GM12891 (cell line): Measurements from ENCODE around the gene SMG6.
A peak's percentile ranks its signal among the peaks of the same experiment; 100 is the strongest.

ENCODE experiments used
- DNase-seq: peaks from one replicate; pipeline ENCODE4 v3.0.0; 2011; ENCODE audit warnings: low spot score; ENCODE audit not compliant: insufficient read length
- FAIRE-seq: peaks from 2 replicates; lab custom pipeline; 2011; peaks lifted over from hg19 to GRCh38; lab: Jason Lieb, UNC
- PAX5 ChIP-seq: IDR thresholded peaks from 2 replicates; pipeline ENCODE4 v1.6.1; 2011; ENCODE audit warnings: low read length, moderate library complexity, mild to moderate bottlenecking; ENCODE audit not compliant: insufficient read depth, severe bottlenecking
- POLR2A ChIP-seq: IDR thresholded peaks from 2 replicates; pipeline ENCODE4 v1.6.1; 2011; ENCODE audit warnings: low read depth, low read length, control low read depth
- POLR2AphosphoS5 ChIP-seq: IDR thresholded peaks from 2 replicates; pipeline ENCODE4 v1.6.1; 2011; ENCODE audit warnings: low read depth, low read length, control low read depth
- POU2F2 ChIP-seq: IDR thresholded peaks from 2 replicates; pipeline ENCODE4 v1.6.1; 2011; ENCODE audit warnings: low read depth, mild to moderate bottlenecking, control low read depth, low read length, moderate library complexity
- SPI1 ChIP-seq: IDR thresholded peaks from 2 replicates; pipeline ENCODE4 v1.6.1; 2011; ENCODE audit warnings: low read depth, low read length, control low read depth
- TAF1 ChIP-seq: IDR thresholded peaks from 2 replicates; pipeline ENCODE4 v1.6.1; 2011; ENCODE audit warnings: low read depth, low read length, control low read depth

SMG6 gene

DNA sequence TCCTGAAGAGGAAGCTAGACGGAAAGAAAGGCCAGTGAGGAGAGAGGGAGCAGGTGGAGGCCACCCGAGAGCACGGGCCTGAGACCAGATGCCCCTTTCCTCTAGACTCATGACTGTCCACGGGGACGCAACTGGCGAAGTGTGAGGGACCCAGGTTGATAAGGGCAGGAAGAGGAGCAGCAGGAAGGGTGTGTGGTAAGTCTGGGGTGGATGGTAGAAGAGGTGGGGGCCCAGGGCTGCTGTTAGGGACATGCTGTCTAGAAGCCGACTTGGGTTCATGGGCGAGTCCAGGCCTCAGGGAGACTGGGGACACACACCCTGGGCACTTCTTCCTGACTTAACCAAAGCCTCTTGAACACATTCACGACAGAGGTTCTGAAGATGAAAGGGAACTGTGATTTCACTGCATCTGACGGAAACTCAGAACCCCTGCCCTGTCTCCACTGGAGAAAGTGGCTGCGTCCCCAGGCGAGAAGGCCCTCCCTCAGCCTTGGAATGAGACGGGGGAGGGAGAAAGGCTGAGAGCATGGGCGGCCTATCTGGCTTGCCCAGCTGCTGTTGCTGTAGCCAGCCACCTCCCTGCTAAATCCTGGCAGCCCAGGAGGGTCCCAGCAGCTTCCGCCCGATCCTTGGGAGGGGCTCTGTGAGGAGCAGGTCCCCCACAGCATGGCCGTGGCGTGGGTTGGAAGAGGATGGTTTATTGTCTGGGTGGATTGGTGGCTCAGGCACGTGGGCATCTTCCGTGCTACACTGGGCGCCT, 242.7 kb downstream of the SMG6 start:
- DNase-seq = no peak
- peak; percentile 41 for FAIRE-seq
- TF ChIP-seq POLR2AphosphoS5 (peak; percentile 80), PAX5 (no peak), TAF1 (no peak), POU2F2 (peak; percentile 49; the same call in 1 of the 2 replicates), POLR2A (peak; percentile 83)

DNA sequence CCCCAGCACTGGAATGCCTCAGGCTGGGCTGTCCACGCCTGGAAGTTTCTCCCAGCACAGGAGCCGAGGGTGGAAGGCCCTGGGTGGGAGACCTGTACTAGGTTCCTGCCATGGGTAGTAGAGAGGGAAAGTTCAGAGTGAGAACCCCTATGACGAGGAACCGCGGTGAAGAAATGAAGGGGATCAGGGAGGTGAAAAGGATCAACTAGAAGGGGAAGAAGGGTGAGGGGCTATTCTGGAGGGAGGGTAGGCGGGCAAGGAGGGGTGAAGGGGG, 243.3 kb downstream of the SMG6 start:
- no peak for DNase-seq
- FAIRE-seq = no peak
- TF ChIP-seq POLR2AphosphoS5 (no peak; the same call in 1 of the 2 replicates), SPI1 (no peak)

DNA sequence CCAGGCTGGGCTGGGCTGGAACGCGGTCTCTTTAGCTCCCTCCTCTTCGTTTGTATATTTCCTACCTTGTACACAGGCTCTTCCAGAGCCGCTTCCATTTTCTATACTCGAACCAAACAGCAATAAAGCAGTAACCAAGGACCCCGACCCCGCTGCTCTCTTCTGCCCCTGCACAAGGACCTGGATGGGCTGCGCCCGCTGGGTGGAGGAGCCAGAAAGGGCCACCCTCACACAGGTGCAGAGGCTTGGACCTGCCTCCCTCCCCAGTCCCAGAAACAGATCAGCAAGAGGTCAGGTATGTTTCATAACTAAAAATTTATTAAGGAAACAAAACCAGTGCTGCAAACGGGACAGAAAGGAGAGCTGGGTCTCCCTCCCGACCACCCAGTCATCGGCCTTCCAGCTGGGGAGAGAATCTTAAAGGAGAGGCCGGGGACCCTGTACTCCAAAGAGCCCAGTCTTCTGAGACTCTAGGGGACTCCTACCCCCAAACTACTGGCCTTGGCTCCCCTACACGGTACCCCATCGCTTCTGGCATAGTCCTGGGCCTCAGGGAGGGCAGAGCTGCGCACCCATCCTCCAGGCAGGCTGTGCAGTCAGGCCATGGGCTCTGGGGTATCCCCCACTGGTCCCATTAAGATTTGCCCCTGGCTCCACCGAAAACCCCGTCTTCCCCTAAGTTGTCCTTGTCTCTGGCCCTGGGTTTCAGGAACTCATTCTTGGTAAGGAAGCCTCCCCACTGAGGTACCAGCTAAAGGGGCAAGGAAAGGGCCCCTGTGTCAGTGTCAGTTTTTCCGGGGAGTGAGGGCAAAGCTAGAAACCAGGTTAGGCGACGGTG, 243.8 kb downstream of the SMG6 start:
- no peak for DNase-seq
- no peak for TF ChIP-seq PAX5
- no peak; the same call in none of the 2 replicates for TF ChIP-seq POLR2A
- no peak for TF ChIP-seq SPI1
- no peak; the same call in none of the 2 replicates for TF ChIP-seq POLR2AphosphoS5
- TF ChIP-seq TAF1 = no peak
- TF ChIP-seq POU2F2 = no peak
- no peak for FAIRE-seq

DNA sequence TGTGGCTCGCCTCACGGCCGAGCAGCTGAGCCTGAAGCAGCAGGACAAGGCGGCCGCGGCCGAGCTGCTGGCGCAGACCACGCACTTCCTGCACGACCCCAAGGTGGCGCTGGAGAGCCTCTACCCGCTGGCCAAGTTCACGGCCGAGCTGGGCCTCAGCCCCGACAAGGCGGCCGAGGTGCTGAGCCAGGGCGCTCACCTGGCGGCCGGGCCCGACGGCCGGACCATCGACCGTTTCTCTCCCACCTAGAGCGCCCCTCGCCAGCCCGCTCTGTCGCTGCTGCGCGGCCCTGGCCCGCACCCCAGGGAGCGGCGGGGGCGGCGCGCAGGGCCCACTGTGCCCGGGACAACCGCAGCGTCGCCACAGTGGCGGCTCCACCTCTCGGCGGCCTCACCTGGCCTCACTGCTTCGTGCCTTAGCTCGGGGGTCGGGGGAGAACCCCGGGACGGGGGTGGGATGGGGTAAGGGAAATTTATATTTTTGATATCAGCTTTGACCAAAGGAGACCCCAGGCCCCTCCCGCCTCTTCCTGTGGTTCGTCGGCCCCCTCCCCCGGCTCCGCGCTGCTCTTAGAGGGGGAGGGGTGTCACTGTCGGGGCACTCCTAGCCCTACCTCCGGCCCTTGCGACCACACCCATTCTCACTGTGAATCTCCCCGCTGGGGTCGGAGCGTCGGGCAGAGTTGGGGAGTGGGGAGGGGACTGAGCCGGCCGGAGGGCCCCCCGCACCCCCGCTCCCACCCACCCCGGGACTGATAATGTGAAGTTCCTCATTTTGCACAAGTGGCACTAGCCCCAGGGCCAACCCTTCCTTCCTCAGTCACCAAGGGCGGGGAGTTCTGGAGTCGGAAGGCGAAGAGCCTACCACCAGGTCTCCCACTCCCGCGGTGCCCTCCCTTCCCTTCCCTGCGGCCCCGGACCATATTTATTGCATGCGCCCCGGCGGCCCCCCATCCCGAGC, 244.7 kb downstream of the SMG6 start:
- TF ChIP-seq TAF1 (no peak), POLR2A (0 out of 2 replicates have a peak, but pooled peaks have one; percentile 53), POLR2AphosphoS5 (peak; percentile 33), POU2F2 (peak; percentile 60; the same call in 1 of the 2 replicates), PAX5 (no peak), SPI1 (no peak)
- no peak for FAIRE-seq
- DNase-seq = peak; percentile 70

DNA sequence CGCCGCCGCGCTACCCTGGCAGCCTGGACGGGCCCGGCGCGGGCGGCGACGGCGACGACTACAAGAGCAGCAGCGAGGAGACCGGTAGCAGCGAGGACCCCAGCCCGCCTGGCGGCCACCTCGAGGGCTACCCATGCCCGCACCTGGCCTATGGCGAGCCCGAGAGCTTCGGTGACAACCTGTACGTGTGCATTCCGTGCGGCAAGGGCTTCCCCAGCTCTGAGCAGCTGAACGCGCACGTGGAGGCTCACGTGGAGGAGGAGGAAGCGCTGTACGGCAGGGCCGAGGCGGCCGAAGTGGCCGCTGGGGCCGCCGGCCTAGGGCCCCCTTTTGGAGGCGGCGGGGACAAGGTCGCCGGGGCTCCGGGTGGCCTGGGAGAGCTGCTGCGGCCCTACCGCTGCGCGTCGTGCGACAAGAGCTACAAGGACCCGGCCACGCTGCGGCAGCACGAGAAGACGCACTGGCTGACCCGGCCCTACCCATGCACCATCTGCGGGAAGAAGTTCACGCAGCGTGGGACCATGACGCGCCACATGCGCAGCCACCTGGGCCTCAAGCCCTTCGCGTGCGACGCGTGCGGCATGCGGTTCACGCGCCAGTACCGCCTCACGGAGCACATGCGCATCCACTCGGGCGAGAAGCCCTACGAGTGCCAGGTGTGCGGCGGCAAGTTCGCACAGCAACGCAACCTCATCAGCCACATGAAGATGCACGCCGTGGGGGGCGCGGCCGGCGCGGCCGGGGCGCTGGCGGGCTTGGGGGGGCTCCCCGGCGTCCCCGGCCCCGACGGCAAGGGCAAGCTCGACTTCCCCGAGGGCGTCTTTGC, 245.6 kb downstream of the SMG6 start:
- peak; percentile 97 for FAIRE-seq
- DNase-seq = no peak
- TF ChIP-seq TAF1 (no peak), POLR2AphosphoS5 (peak; percentile 51; the same call in 1 of the 2 replicates)

DNA sequence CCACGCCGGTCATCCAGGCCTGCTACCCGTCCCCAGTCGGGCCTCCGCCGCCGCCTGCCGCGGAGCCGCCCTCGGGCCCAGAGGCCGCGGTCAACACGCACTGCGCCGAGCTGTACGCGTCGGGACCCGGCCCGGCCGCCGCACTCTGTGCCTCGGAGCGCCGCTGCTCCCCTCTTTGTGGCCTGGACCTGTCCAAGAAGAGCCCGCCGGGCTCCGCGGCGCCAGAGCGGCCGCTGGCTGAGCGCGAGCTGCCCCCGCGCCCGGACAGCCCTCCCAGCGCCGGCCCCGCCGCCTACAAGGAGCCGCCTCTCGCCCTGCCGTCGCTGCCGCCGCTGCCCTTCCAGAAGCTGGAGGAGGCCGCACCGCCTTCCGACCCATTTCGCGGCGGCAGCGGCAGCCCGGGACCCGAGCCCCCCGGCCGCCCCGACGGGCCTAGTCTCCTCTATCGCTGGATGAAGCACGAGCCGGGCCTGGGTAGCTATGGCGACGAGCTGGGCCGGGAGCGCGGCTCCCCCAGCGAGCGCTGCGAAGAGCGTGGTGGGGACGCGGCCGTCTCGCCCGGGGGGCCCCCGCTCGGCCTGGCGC, 246.3 kb downstream of the SMG6 start:
- no peak for FAIRE-seq
- no peak for TF ChIP-seq POU2F2
- no peak for TF ChIP-seq SPI1
- TF ChIP-seq POLR2AphosphoS5 = no peak; the same call in 1 of the 2 replicates
- no peak for TF ChIP-seq PAX5
- TF ChIP-seq POLR2A = no peak; the same call in 1 of the 2 replicates
- no peak for TF ChIP-seq TAF1
- DNase-seq = no peak

DNA sequence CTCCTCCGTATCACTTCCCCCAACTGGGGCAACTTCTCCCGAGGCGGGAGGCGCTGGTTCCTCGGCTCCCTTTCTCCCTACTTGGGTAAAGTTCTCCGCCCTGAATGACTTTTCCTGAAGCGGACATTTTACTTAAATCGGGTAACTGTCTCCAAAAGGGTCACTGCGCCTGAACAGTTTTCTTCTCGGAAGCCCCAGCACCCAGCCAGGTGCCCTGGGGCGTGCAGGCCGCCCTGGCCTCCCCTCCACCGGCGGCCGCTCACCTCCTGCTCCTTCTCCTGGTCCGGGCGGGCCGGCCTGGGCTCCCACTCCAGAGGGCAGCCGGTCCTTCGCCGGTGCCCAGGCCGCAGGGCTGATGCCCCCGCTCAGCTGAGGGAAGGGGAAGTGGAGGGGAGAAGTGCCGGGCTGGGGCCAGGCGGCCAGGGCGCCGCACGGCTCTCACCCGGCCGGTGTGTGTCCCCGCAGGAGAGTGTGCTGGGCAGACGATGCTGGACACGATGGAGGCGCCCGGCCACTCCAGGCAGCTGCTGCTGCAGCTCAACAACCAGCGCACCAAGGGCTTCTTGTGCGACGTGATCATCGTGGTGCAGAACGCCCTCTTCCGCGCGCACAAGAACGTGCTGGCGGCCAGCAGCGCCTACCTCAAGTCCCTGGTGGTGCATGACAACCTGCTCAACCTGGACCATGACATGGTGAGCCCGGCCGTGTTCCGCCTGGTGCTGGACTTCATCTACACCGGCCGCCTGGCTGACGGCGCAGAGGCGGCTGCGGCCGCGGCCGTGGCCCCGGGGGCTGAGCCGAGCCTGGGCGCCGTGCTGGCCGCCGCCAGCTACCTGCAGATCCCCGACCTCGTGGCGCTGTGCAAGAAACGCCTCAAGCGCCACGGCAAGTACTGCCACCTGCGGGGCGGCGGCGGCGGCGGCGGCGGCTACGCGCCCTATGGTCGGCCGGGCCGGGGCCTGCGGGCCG, 247.1 kb downstream of the SMG6 start:
- peak; percentile 57; the same call in 1 of the 2 replicates for TF ChIP-seq POU2F2
- TF ChIP-seq SPI1 = 0 out of 2 replicates have a peak, but pooled peaks have one; percentile 35
- TF ChIP-seq POLR2A = peak; percentile 63; the same call in 1 of the 2 replicates
- no peak for TF ChIP-seq PAX5
- peak; percentile 46; the same call in 1 of the 2 replicates for TF ChIP-seq POLR2AphosphoS5
- TF ChIP-seq TAF1 = no peak
- no peak for DNase-seq
- peak; percentile 92 for FAIRE-seq
